Peyer's patch (tissue), 4 donors: ENCODE measurements around the gene TMEM45B.

Experiments
- POLR2A ChIP-seq, 2 donors: fragments of 450-650 bp; IDR thresholded peaks; one replicate each; pipeline ENCODE4 v1.5.1; 2017; ENCODE audit warnings: antibody characterized with exemption in 2 of 2, mild to moderate bottlenecking in 2 of 2, moderate library complexity in 2 of 2
- TF ChIP-seq, protein P1 (sequence below), 6 experiments: fragments of 450-650 bp in 4 of 6; fragments of 200-600 bp in 2 of 6; sonication (generic) in 1 of 6; IDR thresholded peaks; one replicate each; pipeline ENCODE4 v1.5.1; 2017 to 2019; ENCODE audit warnings: antibody characterized with exemption in 6 of 6, mild to moderate bottlenecking in 3 of 6, moderate library complexity in 1 of 6

- TF ChIP-seq POLR2A (IDR thresholded peaks at IDR 0.05): no peak
- TF ChIP-seq, protein P1, sequence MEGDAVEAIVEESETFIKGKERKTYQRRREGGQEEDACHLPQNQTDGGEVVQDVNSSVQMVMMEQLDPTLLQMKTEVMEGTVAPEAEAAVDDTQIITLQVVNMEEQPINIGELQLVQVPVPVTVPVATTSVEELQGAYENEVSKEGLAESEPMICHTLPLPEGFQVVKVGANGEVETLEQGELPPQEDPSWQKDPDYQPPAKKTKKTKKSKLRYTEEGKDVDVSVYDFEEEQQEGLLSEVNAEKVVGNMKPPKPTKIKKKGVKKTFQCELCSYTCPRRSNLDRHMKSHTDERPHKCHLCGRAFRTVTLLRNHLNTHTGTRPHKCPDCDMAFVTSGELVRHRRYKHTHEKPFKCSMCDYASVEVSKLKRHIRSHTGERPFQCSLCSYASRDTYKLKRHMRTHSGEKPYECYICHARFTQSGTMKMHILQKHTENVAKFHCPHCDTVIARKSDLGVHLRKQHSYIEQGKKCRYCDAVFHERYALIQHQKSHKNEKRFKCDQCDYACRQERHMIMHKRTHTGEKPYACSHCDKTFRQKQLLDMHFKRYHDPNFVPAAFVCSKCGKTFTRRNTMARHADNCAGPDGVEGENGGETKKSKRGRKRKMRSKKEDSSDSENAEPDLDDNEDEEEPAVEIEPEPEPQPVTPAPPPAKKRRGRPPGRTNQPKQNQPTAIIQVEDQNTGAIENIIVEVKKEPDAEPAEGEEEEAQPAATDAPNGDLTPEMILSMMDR (IDR thresholded peaks at IDR 0.05): no peak
Measured at GRCh38 chr11:129778877-129779276, 36.8 kb upstream of the TMEM45B start.
